Fibroblast of villous mesenchyme (primary cell): ENCODE measurements around the gene CLDN25. TPM values are rescaled to one million over a fixed set of nuclear protein-coding genes. Genes with fewer than 3 reads are reported as not detected.
A peak's percentile ranks its signal among the peaks of the same experiment; 100 is the strongest.
"Not testable (repeated sequence)": the region's sequence is repeated elsewhere in the genome, so short reads cannot be mapped to it uniquely, and the experiment has no call there.

Experiments used
- DNase-seq: peaks from one replicate; pipeline ENCODE4 v3.0.0-alpha.2; 2010; ENCODE audit warnings: low read depth
- H3K4me3 ChIP-seq: 2 replicates; pipeline ENCODE4 v1.5.1; 2011; ENCODE audit warnings: low read depth, mild to moderate bottlenecking, low read length
- total RNA-seq: library from RNA; depleted of rRNA; stranded (reverse); fragments of >200 nt; gene quantifications from 2 replicates; pipeline ENCODE4 v1.2.3, GENCODE V29; 2012
- TF ChIP-seq, protein P1 (sequence below): IDR thresholded peaks from 2 replicates; pipeline ENCODE4 v1.5.1; 2012; ENCODE audit warnings: low read depth, mild to moderate bottlenecking, low read length; ENCODE audit not compliant: insufficient read depth

CLDN25 gene
- total RNA-seq, 1 donor: not detected

DNA sequence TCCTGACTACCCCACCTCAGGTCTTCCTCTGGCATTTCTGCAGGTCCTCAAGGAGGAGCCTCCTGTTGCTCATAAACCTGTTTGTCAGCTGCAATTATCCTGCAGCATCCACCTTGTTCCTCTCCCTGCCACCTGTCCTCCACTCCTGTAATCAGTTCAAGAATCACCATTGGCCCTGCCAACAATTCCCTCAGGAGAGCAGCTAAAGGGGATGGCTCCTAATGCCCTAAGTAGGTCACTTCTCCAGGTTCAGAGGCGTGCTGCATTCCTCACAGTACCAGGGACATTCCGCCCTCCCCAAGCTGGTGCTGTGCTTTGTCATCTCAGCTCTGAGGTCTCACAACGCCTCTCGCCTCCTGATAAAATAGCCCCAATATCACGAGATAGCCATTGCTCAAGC lies 2.1 kb downstream of the CLDN25 start:
- TF ChIP-seq, protein P1, sequence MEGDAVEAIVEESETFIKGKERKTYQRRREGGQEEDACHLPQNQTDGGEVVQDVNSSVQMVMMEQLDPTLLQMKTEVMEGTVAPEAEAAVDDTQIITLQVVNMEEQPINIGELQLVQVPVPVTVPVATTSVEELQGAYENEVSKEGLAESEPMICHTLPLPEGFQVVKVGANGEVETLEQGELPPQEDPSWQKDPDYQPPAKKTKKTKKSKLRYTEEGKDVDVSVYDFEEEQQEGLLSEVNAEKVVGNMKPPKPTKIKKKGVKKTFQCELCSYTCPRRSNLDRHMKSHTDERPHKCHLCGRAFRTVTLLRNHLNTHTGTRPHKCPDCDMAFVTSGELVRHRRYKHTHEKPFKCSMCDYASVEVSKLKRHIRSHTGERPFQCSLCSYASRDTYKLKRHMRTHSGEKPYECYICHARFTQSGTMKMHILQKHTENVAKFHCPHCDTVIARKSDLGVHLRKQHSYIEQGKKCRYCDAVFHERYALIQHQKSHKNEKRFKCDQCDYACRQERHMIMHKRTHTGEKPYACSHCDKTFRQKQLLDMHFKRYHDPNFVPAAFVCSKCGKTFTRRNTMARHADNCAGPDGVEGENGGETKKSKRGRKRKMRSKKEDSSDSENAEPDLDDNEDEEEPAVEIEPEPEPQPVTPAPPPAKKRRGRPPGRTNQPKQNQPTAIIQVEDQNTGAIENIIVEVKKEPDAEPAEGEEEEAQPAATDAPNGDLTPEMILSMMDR: no peak
- H3K4me3 ChIP-seq: no peak overlapping the region
- DNase-seq: no peak

DNA sequence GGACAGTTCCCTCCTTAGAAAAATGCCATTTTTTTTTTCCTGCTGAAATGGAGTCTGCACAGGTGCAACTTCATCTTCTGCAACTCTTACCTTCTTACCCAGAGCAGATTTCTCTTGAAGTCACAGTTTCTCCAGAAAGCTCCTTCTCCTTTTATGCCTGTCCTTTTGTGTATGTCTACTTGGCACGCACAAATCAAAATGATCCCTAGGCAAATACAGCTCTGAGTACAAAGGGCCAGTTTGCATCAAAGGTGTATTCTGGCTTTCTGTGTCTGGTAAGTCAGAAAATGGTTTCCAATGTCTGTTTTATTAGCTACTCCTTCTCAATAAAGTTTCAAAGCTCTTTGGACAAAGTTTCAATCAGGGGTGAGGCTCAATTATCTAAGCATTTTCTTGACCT lies 2.5 kb downstream of the CLDN25 start:
- DNase-seq: no peak
- TF ChIP-seq, protein P1: no peak
- no peak overlapping the region for H3K4me3 ChIP-seq

DNA sequence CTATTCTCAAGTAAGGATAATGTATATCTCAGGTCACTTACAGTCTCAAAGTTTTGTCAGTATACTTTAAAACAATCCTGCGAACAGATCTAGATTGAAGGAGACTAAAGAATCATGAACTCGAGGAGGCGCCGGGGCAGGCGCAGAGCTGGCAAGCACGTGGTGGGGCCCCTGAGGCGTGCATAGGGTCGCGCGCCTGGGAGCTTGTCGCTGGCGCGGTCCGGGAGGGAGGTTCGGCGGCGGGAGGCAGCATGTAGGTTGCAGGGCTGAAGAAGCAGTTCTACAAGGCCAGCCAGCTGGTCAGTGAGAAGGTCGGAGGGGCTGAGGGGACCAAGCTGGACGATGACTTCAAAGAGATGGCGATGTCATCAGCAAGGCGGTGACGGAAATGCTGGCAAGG lies 9.4 kb downstream of the CLDN25 start:
- H3K4me3 ChIP-seq, DNase-seq: not testable (repeated sequence)

DNA sequence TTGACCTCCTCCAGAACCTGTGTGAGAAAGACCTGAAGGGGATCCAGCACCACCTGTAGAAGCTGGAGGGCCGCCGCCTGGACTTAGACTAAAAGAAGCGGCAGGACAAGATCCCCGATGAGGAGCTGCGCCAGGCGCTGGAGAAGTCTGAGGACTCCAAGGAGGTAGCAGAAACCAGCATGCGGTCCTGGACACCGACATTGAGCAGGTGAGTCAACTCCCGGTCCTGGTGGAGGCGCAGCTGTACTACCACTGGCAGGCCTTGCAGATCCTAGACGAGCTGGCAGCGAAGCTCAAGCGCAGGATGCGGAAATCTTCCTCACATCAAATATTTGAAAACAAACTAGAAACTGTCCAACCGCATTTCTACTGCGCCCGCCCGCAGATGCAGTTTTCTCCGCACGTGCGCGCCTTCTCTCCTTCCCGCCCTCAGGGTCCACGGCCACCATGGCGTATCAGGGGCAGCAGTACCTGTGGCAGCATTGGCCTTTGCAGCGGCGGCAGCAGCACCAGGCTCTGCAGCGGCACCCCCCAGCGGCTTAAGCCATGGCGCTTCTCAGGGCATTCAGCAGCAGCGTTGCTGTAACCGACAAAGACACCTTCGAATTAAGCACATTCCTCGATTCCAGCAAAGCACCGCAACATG lies 10.2 kb downstream of the CLDN25 start:
- TF ChIP-seq, protein P1: no peak
- no peak for DNase-seq
- no peak overlapping the region for H3K4me3 ChIP-seq

DNA sequence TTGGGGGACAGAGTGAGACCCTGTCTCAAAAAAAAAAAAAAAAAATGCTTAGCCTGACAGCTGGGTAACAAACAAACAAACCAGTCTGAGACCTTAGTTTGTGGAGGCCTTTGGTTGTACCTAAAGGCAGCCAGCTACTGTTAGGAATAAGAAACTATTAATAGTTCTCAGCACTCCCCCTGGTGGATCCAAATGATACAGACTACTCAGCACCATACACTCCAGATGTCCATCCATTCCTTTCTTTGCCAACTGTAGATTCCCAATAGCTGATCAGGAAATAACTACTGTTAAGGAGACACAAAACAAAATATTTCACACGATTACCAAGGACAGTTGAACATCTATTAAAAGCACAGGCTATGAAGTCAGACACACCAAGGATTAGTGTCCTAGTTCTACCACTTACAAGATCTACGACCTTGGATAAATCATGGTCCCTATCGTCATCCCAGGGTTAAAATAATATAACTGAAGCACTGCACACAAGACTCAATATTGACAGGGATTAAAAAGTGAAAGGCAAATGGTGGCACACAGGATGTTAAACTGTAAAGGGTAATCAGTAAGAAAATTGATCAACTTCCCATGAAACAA lies 17.2 kb downstream of the CLDN25 start:
- TF ChIP-seq, protein P1: peak; percentile 75
- DNase-seq: peak; percentile 42
- H3K4me3 ChIP-seq: no peak overlapping the region

DNA sequence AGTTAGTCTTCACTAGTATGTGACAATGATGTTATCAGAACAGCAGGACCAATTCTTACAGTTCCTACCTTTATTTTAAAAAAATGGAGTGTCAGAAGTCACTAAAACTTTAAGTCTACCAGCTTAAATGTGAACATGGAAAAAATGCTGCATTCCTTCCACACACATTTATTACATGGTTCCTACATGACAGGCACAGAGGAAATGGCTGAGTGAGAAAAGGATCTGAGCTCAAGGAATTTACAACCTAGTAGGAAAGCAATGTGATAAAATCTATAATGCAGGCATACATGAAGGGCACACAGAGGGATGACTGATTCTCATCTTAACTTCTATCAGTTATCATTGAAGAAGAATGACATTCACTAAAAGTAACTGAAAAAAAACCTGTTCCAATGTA lies 23.0 kb downstream of the CLDN25 start:
- TF ChIP-seq, protein P1: no peak
- no peak overlapping the region for H3K4me3 ChIP-seq
- DNase-seq: no peak

DNA sequence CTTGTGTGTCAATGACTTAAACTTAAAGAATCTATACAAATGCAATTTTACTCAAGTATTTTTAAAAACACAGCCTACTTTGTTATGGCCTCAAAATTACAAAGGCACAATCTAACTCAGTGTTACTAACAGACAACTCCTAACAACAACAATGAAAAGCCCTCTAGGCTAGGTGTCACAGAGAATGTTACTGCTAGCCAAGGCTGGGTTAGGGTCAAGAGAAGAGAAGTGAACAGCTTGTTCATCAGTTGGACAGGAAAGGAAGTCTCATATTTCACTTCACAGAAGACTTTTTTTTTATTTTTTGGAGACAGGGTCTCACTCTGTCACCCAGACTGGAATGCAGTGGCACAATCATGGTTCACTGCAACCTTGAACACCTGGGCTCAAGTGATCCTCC lies 26.0 kb downstream of the CLDN25 start:
- no peak for DNase-seq
- TF ChIP-seq, protein P1: no peak
- H3K4me3 ChIP-seq: no peak overlapping the region
